Activated CD4-positive, alpha-beta T cell treated with anti-CD3 and anti-CD28 coated beads, Interleukin-2, Interleukin-6, amounts not matched to agents 100 ng/mL and 50 ng/mL, durations not matched to agents 16 hours and 8 hours (primary cell): ENCODE data around the gene APOL6.

Experiments
- DNase-seq: peaks from one replicate; pipeline ENCODE4 v3.0.0-alpha.2; 2020

Gene APOL6, protein sequence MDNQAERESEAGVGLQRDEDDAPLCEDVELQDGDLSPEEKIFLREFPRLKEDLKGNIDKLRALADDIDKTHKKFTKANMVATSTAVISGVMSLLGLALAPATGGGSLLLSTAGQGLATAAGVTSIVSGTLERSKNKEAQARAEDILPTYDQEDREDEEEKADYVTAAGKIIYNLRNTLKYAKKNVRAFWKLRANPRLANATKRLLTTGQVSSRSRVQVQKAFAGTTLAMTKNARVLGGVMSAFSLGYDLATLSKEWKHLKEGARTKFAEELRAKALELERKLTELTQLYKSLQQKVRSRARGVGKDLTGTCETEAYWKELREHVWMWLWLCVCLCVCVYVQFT

DNA sequence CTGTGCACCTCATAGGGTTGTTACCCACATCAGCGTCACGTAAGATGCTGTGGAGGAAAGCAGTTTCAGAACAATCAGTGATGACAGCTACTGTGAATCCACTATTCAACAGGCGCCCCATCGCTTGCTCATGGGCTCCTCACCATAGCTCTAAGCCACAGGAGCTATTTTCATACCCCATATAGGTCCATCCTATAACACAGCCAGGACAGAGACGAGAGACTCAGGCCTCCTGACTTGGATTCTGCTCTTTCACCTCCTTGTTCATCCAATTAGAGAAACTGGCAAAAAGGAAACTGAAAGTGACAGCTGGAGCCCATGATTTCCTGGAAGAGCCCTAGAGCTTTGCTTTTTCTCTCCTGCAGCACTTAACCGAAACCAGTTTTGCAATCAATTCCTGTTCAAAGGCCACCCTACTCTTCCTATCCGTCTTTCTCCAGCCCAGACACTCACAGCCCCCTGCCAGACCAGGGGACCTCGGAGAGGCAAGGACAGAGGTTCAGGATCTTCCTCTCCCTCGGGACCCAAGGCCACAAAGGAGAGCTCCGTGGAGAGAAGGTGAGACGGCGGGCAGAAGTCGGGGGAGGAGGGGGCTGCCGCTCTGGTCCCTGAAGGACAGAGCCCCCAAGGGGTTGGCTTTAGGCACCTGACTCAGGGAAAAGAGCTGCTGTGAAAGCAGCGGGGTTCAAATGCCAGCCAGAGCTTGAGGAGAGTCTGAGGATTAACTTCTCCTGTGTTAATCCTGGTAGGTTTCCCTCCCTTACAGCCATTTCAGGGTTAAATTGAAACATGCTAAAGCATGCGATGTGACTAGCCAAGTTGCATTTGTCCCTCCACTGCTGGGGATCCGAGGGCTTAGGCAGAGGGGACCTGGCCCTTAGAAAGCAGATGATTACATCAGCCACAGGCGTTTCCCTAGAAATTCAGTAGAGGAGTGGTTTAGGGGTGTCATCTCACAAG, at the start of gene APOL6:
TSS of gene APOL6 (plus strand) at position 381 of the 960 bp plus-strand sequence. CDS start 7,980 bp downstream, outside the sequence.
- peak; percentile 88 for DNase-seq

DNA sequence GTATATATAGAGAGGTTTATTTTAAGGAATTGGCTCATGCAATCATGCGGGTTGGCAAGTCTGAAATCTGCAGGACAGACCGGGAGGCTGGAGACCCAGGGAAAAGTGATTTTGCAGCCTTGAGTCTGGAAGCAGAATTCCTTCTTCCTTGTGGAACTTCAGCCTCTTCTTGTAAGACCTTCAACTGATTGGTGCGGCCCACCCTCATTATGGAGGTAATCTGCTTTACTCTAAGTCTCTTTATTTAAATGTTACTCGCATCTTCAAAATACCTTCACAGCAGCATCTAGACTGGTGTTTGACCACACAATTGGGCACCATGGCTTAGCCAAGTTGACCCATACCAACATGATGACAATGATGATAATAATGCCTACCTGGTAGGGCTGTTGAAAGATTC, 48.9 kb upstream of the APOL6 start:
- DNase-seq: no peak

DNA sequence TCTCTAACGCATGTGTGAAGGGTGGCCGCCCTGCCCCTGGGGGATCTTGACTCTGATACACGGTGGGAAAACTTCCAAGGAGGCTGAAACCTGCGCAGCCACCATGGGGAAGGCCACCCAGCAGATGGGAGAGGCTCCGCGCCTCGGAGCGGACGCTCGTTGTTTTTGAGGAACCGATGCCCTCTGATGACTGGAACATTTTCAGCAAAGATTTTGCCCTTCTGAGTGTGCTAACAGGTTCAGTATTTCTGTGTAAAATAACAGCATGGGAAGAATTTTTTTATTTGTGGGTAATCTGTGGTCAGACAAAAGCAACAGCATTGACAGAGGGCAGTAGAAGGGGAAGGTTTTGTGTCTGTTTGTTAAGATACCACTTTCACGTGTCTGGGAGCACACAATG, 47.8 kb upstream of the APOL6 start:
- no peak for DNase-seq

DNA sequence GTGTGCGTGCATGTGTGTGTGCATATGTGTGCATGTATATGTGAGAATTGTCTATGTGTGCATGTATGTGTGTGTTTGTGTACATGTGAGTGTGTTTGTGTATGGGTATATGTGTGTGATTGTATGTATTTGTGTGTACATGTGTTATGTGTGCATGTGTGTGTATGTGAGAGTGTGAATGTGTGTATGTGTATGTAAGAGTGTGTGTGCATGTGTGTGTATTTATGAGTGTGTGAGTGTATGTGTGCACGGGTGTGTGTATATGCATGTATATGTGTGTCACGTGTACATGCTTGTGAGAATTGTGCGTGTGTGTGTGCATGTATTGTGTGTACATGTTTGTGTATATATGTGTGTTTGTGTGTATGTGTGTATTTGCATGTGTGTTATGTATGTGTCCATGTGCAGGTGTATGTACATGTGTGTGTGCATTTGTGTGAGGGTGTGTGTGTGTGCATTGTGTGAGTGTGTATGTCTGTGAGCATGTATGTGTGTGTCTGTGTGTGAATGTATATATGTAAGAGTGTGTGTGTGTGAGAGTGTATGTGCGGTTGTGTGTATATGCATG, 47.1 kb upstream of the APOL6 start:
- no peak for DNase-seq

DNA sequence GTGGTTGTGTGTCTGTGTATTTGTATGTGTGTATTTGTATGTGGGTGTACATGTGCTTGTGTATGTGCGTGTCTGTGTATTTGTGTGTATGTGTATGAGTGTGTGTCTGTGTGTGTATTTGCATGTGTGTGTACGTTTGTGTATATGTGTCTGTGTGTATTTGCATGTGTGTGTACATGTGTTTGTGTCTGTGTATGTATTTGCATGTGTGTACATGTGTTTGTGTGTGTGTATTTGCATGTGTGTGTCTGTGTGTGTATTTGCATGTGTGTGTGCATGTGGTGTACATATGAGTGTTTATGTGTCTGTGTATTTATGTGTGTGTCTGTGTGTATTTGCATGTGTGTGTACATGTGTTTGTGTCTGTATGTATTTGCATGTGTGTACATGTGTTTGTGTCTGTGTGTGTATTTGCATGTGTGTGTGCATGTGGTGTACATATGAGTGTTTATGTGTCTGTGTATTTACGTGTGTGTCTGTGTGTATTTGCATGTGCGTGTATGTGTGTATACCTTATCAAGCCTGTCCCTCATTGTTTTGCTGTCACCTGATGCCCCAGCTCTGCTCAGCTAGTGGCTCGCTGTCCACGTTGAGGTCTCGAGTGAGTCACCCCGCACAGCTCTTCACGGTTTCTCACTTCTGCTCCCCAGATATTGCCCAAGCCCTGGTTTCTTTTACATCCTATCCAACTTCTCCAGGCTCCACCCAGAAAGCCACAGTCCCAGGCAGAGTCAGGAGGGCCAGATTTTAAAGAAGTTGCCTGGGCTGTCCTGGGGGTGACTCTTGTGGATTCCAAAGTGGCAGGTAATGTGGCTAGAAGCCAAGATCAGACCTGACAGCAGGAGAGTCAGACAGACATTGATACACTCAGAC, 46.3 kb upstream of the APOL6 start:
- DNase-seq: peak; percentile 18

DNA sequence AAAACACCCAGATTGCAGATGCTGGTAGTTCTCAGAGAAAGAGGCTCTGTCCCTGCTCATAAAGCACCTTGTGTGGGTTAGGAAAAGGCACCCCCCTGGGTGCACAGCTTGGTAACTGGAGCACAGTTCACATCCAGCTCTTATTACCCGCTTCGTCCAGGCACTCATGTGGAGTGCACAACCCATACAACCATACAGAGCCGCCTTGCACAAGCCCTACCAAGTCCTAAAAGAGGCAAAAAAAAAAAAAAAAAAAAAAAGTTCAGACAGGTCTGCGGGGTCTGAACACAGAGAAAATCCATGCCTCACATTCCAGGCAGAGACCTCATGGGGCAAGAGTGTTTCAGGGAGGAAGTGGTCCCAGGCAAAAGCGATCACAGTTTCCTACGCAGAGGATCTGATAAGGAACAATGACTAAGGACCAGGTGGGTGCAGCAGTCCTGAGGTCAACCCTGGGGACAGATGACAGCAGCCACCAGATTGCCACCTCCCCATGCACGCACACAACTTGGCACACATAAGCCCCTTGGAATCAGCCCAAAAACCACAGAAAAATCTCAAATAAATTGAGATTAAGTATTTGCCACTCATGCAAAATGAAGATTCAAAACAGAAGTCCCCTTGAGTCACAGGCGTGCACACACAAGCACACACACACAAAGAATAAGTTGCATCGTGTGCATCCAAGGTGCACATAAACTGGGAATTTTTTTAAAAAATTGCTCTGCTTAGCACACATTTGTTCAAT, 43.5 kb upstream of the APOL6 start:
- peak; percentile 38 for DNase-seq

DNA sequence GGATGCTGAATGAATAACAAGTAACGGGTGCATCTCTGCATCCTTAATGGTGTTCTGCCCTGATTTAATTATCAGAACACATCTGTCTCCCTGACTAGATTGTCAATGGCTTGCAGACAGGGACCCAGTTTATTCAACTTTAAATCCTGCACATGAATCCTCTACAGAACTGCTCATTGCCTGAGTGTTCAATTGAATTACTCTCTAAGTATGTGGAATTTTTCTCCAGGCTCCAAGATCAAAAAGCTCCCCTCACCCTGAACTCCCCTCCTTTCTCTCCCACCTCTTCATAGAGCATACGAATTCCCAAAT, 42.9 kb upstream of the APOL6 start:
- DNase-seq: no peak

DNA sequence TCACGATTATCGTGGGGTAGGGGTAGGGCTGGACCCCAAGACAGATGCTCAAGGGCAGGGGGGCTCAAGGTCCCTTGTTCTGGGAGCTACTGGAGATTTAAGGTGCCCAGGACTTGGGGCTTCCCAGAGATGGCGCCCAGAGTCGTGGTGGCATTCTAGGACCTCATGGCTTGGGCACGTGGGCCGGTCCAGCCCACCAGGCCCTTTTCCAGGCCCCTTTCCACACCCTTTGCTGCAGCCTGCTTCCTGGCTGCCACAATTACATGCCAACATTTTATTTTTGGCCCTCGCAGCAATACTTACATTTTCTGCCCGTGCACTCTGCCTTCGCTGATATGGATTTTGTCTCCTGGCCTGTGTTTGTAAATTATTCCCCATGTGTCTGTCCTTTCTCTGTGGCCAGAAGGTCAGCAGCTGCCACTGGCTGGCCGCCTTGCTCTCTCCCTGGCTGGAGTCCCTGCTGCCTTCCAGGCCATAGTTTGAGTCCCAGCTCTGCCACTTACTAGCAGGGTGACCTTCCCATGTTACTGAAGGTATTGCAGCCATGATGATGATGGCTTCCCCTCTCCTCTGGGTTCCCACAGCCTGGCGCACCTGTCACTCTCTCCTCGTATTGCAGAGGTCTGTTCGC, 42.3 kb upstream of the APOL6 start:
- no peak for DNase-seq

DNA sequence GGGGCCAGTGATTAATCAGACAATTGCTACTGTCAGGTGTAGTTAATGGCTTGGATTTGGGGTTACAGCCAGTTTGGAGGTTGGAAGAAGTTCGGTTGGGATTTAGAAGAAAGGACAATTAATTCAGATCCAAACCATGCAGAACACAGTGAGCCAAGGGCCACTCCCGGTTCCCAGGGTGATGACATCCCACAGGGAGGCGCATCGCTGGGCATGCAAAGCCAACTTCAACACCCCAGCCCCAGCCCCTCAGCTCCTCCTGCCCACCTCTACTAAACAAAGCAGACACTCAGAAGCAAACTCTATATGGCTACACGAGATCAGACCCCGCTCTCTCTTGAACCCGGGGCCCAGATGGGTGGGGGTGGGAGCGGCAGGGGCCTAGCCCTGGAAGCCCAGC, 41.3 kb upstream of the APOL6 start:
- no peak for DNase-seq

DNA sequence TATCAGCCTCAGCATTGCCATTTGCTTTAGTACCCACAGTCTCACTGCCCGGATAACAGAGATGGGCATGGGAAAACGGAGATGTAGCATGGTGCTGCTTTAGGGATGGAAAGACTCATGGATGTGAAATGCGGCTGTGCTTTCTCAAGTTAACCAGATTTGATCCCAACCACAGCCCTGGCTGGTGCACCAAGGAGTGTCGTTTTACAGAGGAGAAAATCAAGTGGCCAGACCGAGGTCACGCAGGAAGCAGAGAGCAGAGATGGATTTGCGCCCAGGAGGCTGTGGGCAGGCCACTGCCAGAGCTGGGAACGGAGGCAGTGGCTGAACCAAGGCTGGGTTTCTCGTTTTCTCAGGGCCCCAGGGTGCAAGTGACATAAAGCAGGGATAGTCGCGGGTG, 40.2 kb upstream of the APOL6 start:
- DNase-seq: no peak

DNA sequence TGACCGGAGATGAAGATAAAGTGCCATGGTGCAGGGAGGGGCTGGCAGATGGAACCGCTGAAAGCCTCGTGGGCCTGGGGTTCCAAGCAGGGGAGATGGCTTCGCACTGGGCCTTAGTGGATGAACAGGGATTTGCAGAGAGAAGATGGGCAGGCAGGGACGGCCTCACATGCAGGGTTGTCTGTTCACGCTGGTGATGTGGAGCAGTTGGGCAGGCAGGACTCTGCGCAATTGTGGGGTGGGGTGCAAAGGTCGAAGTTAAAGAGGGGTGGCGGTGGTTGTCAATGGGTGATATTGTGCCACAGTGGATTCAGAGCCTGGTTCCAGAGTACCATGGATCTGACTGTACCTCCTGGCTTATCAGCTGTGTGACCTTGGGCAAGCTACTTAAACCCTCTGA, 39.0 kb upstream of the APOL6 start:
- no peak for DNase-seq

DNA sequence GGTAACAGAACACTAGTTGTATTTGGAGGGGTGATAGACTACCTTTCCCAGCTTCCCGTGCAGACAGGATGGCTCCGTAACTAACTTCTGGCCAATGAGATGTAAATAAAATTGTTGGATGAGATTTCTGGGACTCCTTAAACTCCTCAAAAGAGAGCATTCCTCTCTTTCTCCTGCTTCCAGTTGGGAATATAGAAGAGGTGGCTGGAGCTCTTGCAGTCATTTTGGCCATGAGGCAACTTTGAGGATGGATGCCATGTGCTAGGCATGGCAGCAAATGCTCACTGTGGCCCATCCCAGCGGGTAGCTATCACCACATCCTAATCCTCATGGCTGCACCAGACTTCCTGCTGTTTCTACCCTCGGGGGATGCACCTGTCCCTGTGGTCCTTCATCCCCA, 38.5 kb upstream of the APOL6 start:
- no peak for DNase-seq

DNA sequence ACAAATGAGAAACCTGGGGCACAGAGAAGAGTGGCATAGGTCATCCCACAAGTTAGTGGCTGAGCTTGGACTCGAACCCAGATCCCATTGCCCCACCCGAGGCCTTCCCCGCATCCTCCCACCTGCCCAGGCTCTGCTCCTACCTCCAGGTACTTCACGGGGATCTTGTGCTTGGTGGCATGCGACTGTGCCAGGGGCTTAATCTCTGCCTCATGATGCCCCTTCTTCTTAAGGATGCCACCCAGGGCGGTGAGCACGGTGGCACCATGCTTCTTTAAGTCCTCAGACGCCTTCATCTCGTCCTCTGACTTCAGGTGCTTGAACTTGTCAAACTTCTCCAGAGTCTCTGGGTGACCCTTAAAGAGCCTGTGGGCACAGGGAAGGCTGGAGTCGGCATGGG, 37.5 kb upstream of the APOL6 start:
- no peak for DNase-seq

DNA sequence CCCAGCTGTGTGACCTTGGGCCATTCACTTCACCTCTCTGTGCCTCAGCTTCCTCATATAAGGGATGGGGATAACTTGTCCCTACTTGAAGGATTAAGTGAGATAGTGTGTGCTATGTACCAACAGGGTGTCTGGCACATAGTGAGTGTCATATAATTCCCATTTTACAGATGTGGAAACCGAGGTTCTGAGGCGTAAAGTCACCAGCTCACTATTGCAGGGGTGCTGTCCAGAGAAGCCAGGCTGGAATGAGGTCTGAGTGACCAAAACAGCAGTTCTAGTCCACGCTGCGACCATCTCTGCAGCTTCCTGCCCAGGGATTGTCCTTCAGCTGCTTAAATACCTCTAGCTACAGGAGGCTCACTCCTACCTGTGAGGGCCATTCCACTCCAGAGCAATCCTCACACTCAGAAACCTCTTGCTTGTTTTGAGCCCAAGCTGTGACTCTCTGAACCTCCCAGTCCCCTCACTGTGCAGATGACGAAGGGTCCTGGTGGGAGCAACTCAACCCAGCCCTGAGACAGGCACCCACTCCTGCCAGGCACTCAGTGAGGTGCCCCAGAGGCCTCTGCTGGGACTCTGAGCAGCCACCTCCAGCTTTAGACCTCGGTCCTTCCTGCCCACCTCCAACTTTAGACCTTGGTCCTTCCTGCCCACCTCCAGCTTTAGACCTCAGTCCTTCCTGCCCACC, 36.9 kb upstream of the APOL6 start:
- DNase-seq: no peak

DNA sequence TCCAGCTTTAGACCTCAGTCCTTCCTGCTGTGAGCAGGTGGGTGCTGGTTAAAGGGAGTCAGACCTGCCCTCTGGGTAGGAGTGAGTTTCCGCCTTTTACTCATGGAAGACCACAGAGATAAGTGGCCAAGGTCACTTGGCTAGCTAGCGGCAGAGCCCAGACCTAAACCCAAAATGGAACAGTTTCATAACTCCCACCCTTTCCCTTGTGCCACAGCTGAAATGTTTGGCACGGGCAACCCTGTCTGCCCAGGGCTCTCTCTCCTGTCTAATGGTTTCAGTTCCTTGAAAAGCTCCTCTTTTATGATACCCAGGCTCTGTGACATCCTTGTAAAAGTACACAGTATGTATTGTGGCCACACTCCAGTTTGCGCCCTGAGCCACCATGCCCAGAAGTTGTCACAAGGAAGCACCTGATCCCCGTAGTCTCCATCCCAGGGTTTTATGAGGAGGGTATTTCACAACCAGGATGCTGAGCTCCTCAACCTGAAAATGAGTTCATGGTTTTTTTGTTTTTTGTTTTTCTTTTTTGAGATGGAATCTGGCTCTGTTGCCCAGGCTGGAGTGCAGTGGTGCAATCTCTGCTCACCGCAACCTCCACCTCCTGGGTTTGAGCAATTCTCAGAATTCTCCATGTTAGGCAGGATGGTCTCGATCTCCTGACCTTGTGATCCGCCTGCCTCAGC, 36.2 kb upstream of the APOL6 start:
- DNase-seq: peak; percentile 28

DNA sequence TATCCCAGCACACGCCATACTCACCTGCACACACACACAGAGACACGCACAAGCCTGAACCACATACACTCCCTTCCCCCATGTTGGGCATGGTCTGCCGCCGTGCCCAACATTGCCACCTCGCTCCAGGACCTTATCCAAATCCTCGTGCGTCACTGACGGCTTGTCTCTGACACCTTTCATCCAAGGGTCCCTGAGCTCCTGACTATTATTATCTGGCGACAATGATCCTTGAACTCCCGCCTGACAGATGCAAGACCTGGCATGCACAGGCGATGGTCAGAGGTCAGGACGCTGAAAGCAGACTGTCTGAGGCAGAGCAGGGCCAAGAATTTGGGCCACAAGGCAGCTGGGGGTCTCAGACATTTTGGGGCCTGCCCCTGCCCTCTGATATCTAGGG, 35.3 kb upstream of the APOL6 start:
- DNase-seq: no peak

DNA sequence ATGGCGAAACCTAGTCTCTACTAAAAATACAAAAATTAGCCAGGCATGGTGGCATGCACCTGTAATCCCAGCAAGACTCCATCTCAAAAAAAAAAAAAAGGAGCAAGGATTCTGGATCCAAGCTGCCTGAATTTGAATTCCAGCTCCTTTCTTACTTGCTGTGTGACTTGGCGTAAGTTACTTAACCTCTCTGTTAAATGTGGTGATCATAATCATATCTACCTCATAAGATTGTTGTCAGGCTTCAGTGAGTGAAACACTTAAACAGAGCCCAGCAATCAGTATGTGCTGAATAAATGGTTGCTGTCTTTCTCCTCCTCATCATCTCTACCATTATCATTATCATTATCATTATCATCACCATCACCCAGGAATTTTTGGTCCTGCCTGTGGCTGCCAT, 33.8 kb upstream of the APOL6 start:
- DNase-seq: no peak

DNA sequence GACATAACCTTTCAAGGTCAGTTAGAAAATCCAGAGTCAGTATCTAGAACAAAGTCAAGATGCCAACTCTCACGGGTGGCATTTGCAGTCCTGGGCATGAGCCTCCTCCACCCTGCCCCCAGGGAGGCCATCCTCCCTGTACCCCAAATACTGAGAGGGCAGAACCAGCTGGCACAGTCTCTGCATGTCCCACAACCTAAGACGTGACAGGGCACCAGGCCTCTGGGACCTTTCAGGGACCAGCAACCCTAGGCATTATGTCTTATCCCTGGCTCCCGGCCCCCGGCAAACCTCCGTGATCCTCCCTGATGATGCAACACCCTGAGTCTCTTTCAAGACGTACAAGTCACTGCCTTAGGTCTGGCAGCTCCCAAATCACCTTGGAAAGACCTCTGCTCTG, 33.1 kb upstream of the APOL6 start:
- DNase-seq: no peak

DNA sequence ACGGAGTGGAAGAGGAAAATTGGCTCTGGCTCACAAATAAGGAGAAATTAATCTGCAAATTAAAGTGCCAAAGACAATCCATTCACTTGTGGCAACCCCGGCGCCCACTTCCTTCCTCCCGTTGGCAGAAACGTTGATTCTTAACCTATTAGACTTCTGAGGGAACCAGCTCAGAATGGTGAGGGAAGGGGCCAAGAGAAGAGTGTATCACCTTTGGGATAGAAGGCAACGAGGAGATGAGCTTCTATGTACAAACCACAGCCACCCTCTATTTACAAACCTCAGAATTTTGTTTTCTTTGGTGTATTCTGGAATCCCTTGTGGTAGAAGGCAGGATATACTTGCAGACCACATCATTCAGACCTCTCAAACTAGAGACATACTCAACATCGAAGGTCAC, 32.2 kb upstream of the APOL6 start:
- DNase-seq: no peak

DNA sequence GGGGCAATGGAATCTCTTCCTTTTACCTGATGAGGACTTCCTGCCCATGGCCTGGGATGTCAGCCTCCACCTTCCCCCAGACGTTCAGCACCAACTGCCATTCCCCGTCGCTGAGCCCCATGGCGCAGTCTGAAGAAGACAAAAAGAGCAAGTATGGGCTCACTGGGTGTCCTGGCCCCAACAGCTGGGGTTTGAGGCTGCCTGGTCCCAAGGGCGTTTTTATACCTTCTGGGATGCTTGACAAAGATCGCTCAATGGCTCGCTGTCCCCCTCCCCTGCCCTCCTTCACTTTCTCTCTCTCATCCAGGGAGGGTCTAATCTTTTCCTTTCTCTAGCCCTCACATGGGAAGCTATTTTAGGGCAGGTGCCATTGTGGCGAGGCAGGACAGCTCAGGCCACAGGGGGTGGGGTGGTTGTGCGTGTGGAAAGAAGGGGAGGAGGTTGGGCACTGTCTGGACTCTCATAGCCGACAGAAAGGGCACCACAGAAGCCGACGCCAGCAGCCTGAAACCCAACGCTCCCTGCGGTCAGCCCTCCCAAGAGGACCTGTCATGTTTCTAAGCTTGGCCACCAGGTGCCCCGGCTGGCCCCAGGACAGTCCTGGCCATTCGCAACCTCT, 31.0 kb upstream of the APOL6 start, which contains the start of gene MB:
TSS of gene MB (minus strand) at position 193 of the 619 bp plus-strand sequence. CDS start at position 121, 72 bp downstream.
- no peak for DNase-seq
